Peyer's patch (tissue), 4 donors: ENCODE results near the gene CDC42. TPM values are rescaled to one million over a fixed set of nuclear protein-coding genes. Genes with fewer than 3 reads are reported as not detected.

Source experiments
- DNase-seq, 3 donors: peaks; one replicate each; pipeline ENCODE4 v3.0.0-alpha.2; 2017 to 2019
- H3K27ac ChIP-seq, 4 donors: fragments of 200-600 bp; sonication (generic); one replicate each; pipeline ENCODE4 v1.5.1; 2016 to 2019
- H3K27me3 ChIP-seq, 2 donors: fragments of 200-600 bp; sonication (generic); one replicate each; pipeline ENCODE4 v1.5.1; 2019
- H3K36me3 ChIP-seq, 3 donors: fragments of 200-600 bp; sonication (generic); one replicate each; pipeline ENCODE4 v1.5.1; 2016 to 2019
- H3K4me1 ChIP-seq, 4 donors: fragments of 200-600 bp; sonication (generic); one replicate each; pipeline ENCODE4 v1.5.1; 2016 to 2019
- H3K4me3 ChIP-seq, 4 donors: fragments of 200-600 bp; sonication (generic); 1 replicate in 3 of 4; 2 replicates in 1 of 4; pipeline ENCODE4 v1.5.1; 2016 to 2019; ENCODE audit warnings: mild to moderate bottlenecking in 1 of 4
- H3K9me3 ChIP-seq, 4 donors: fragments of 200-600 bp; sonication (generic); one replicate each; pipeline ENCODE4 v1.5.1; 2016 to 2019; ENCODE audit warnings: mild to moderate bottlenecking in 1 of 4
- CTCF ChIP-seq, 6 experiments: fragments of 450-650 bp in 4 of 6; fragments of 200-600 bp in 2 of 6; sonication (generic) in 1 of 6; IDR thresholded peaks; one replicate each; pipeline ENCODE4 v1.5.1; 2017 to 2019; ENCODE audit warnings: antibody characterized with exemption in 6 of 6, mild to moderate bottlenecking in 3 of 6, moderate library complexity in 1 of 6
- POLR2A ChIP-seq, 2 donors: fragments of 450-650 bp; IDR thresholded peaks; one replicate each; pipeline ENCODE4 v1.5.1; 2017; ENCODE audit warnings: antibody characterized with exemption in 2 of 2, mild to moderate bottlenecking in 2 of 2, moderate library complexity in 2 of 2
- total RNA-seq, 4 donors: library from RNA; depleted of rRNA; stranded (reverse); fragments of >200 nt; gene quantifications; one replicate each; pipeline ENCODE4 v1.1.0, GENCODE V29; 2016

The CDC42 gene
- total RNA-seq, 4 donors from 2014 or later, result 89.6 to 224 (median 157) TPM

GRCh38 chr1:22105611-22106207 is 53.2 kb downstream of the CDC42 start:
- TF ChIP-seq CTCF (IDR thresholded peaks at IDR 0.05) (peak; percentile 71 to 86 (median 83)), POLR2A (IDR thresholded peaks at IDR 0.05) (no peak)
- H3K27me3 ChIP-seq, result no peaks in the 10 kb centered on the region
- no peak overlapping the region for H3K27ac ChIP-seq
- DNase-seq, result peak in 1 of 3 donors; percentile 16
- H3K4me3 ChIP-seq, result no peak overlapping the region
- peaks cover 0 to 14% (median 0%) of the 10 kb centered on the region in 3 donors for H3K36me3 ChIP-seq
- peaks cover 0 to 34% (median 3%) of the 10 kb centered on the region in 4 donors for H3K4me1 ChIP-seq
- H3K9me3 ChIP-seq, result no peaks in the 10 kb centered on the region

- Histone ChIP-seq H3K27me3 (no peaks in the 10 kb centered on the region), H3K36me3 (peaks cover 0 to 10% (median 0%) of the 10 kb centered on the region in 3 donors), H3K27ac (no peak overlapping the region), H3K9me3 (no peaks in the 10 kb centered on the region), H3K4me3 (no peak overlapping the region), H3K4me1 (peaks cover 0 to 41% (median 3%) of the 10 kb centered on the region in 4 donors)
- no peak for TF ChIP-seq POLR2A (IDR thresholded peaks at IDR 0.05)
- TF ChIP-seq CTCF (IDR thresholded peaks at IDR 0.05), result no peak
- DNase-seq, result peak in 1 of 3 donors; percentile 12
These were observed 54.6 kb downstream of the CDC42 start for GRCh38 chr1:22107126-22107525.

- Histone ChIP-seq H3K36me3 (peaks cover 0 to 17% (median 0%) of the 10 kb centered on the region in 3 donors), H3K27ac (peak overlapping the region in 2 of 4 donors; percentile 36 to 54), H3K9me3 (no peaks in the 10 kb centered on the region), H3K27me3 (no peaks in the 10 kb centered on the region), H3K4me1 (peaks cover 0 to 44% (median 3%) of the 10 kb centered on the region in 4 donors), H3K4me3 (no peak overlapping the region)
- TF ChIP-seq POLR2A (IDR thresholded peaks at IDR 0.05) (no peak), CTCF (IDR thresholded peaks at IDR 0.05) (no peak)
- peak in 1 of 3 donors; percentile 14 for DNase-seq
These were observed 56.0 kb downstream of the CDC42 start for GRCh38 chr1:22108339-22109105.

- no peaks in the 10 kb centered on the region for H3K9me3 ChIP-seq
- peaks cover 0 to 50% (median 0%) of the 10 kb centered on the region in 4 donors for H3K4me1 ChIP-seq
- no peak overlapping the region for H3K4me3 ChIP-seq
- no peak overlapping the region for H3K27ac ChIP-seq
- H3K36me3 ChIP-seq, result peaks cover 0 to 24% (median 0%) of the 10 kb centered on the region in 3 donors
- no peaks in the 10 kb centered on the region for H3K27me3 ChIP-seq
- TF ChIP-seq POLR2A (IDR thresholded peaks at IDR 0.05) (no peak), CTCF (IDR thresholded peaks at IDR 0.05) (no peak)
- no peak for DNase-seq
These were observed 57.5 kb downstream of the CDC42 start for GRCh38 chr1:22110016-22110415.

- H3K9me3 ChIP-seq, result no peaks in the 10 kb centered on the region
- no peaks in the 10 kb centered on the region for H3K27me3 ChIP-seq
- H3K4me3 ChIP-seq, result no peak overlapping the region
- no peak for DNase-seq
- no peak for TF ChIP-seq POLR2A (IDR thresholded peaks at IDR 0.05)
- TF ChIP-seq CTCF (IDR thresholded peaks at IDR 0.05), result no peak
- H3K36me3 ChIP-seq, result peaks cover 0 to 24% (median 0%) of the 10 kb centered on the region in 3 donors
- peaks cover 0 to 50% (median 0%) of the 10 kb centered on the region in 4 donors for H3K4me1 ChIP-seq
- H3K27ac ChIP-seq, result no peak overlapping the region
These were observed 58.6 kb downstream of the CDC42 start for GRCh38 chr1:22111115-22111514.
